DND-41 (cell line): ENCODE data around the gene ALX3.

ENCODE experiments used
- CTCF ChIP-seq: IDR thresholded peaks from 2 replicates; pipeline ENCODE4 v1.5.1; 2012; ENCODE audit warnings: borderline replicate concordance, low read length, moderate library complexity, mild to moderate bottlenecking; ENCODE audit not compliant: poor library complexity, severe bottlenecking; ENCODE audit errors: extremely low read depth
- EZH2 ChIP-seq: IDR thresholded peaks from 3 replicates; pipeline ENCODE4 v1.6.1; 2012; ENCODE audit warnings: borderline replicate concordance, low read depth, mild to moderate bottlenecking, moderate library complexity, low read length, inconsistent platforms; ENCODE audit not compliant: severe bottlenecking

- TF ChIP-seq CTCF (no peak), EZH2 (no peak)
These were observed 196 bp downstream of the ALX3 start for GRCh38 chr1:110070282-110070669.
